SKM-1 treated with dmso at 0.1 percent for 144 hours (cell line): Measurements from ENCODE around the gene QKI.
"Not testable (repeated sequence)": the region's sequence is repeated elsewhere in the genome, so short reads cannot be mapped to it uniquely, and the experiment has no call there.

Experiments
- DNase-seq: peaks from one replicate; lab custom pipeline; 2025; ENCODE audit not compliant: unreplicated experiment; lab: John Stamatoyannopoulos, UW

The QKI gene

DNA sequence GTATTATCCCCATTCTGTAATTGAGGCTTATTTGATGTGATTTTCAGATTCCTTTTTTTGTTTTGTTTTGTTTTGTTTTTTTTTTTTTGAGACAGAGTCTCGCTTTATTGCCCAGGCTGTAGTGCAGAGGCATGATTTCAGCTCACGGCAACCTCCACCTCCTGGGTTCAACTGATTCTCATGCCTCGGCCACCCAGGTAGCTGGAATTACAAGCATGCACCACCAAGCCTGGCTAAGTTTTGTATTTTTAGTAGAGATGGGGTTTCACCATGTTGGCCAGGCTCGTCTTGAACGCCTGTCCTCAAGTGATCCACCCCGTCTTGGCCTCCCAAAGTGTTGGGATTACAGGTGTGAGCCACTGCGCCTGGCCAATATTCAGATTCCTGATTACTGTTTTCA is 62.4 kb downstream of the QKI start:
- DNase-seq = not testable (repeated sequence)

DNA sequence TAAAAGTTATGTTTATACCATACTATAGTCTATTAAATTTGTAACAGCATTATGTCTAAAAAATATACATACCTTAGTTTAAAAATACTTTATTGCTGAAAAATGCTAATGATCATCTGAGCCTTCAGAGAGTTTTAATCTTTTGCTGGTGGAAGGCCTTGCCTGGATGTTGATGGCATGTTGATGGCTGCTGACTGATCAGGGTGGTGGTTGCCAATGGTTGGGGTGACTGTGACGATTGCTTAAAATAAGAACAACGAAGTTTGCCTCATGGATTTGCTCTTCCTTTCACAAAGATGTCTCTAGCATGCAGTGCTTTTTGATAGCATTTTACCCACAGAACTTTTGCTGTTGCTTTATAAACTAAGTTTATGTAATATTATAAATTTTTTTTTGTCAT is 68.6 kb downstream of the QKI start:
- no peak for DNase-seq

DNA sequence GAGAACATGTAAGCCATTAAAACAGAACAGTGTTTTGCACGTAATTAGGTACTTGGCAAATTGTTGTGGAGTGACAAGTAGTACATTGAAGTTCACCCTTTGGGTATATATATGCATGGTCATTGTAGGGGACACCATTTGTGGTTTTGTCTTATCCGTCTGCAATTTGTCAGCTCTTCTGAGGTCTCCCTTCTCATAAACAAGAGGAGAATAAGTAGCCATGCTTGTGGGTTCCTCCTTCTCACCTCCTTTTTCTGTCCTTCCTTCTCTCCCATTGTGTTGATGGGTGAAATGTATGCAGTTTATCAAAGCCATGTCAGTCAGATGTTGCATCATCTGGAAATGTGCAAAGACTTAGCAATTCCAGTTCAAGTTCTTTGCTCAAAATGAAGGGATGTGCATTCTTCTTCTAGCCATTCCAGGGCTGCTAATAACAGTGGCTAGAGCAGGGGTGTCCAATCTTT is 70.9 kb downstream of the QKI start:
- no peak for DNase-seq

DNA sequence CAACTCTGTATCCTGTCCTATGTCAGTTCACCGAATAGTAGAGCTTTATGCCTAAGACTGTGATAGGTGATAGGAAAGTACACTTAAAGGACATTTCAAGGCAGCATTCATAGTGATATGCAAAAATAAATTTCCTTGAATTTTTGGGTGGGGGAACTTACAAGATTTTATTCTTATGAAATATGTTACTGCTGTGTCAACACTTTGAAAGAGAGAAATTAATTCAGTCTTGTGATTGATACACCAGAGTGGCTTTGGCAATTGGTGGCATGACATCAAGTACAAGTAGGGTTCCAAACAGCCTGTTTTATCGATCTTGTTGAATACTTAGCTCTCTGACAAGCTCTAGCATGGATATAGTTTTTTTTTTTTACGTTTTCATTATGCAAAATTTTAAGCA is 72.3 kb downstream of the QKI start:
- no peak for DNase-seq

DNA sequence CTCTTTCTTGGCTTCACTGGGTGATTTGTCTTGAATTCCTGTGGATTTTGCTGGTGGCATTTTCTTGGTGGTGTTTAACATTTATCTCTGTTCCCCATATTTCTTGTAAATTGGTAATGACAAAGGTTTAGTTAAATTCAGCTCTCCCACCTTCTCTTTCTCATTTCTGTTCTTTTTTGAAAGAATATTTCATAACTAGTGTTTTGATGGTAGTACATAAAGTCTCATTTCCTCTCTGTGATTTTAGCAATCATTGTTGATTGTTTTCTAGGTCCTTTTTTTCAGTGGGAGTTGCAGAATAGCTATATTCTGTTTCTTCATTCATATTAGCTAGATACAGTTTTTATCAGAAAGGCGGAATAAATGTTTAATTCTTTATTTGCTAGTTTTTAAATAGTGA is 73.1 kb downstream of the QKI start:
- no peak for DNase-seq

DNA sequence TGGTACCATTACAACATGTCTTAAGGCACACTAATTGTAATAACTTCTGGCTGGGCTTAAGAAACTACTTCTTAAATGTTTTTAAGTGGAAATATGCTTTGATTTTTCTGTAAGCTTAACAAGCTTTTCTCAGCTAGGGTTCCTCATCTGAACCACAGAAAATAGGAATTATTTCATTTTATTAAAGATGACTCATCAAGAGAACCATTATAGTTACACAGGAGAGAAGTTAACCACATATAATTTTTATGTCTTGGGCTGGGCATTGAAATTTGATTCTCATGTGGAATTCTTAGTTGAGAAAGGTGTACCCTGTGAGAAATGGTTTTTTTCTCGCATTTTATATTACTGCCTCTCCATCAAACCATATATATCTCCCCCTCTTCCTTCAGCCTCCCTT is 75.1 kb downstream of the QKI start:
- no peak for DNase-seq

DNA sequence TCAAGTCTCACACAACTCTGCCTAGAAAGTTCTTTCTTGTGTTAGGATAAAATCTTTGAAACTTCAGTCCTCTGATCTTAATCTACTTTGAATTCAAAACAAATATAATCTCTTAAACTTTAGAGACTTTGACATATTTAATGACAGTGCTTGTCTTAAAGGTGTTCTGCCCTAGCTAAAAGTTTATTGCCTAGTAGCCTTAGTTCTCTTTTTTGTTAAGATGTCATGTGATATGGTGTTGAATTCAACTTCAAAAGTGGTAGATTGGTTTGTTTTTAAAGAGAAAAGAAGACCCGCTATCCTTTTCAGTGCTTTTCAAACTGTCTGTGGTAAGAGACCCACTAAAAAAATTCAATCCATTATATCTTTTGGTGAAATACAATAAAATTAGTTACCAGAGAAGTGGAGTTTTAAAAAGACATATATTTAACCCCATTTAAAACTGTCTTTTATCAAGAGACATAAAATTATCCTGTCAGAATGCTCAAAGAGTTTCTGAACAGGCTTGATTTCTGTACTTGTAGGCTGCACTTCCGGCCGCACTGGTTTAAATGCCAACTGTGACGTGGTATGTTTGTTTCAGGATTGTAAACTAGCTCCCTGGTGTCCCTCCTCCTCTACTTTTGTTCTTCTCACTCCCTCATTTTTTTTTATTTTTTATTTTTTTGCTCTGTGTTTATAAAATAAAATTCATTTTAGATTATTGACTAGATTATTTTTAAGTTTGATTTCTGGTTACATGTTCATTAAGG is 76.5 kb downstream of the QKI start:
- no peak for DNase-seq

DNA sequence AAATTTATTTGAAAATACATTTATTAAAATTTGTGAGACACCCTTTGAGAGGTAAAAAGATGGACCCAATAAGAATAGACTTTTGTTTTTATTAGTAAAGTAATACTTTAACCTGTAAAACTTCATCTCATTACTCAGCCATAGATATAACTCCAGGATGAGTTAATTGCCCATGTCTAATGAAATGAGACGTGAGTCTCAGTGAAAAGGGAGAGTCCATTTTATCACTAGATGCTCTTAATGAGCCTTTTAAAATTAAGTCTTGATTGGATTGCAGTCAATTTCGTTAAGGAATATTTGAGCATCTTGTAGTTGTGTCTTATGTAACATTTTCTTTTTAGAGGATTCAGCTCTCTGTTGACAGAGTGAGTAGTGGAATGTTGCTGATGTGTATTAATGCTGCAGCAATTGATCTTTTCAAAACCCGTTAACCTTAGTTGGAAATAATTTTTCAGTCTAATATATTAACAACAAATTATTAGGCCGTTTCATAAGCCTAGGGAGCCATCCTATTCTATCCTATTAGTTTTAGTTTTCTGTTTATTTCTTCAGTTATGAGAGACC is 77.3 kb downstream of the QKI start:
- DNase-seq = no peak

DNA sequence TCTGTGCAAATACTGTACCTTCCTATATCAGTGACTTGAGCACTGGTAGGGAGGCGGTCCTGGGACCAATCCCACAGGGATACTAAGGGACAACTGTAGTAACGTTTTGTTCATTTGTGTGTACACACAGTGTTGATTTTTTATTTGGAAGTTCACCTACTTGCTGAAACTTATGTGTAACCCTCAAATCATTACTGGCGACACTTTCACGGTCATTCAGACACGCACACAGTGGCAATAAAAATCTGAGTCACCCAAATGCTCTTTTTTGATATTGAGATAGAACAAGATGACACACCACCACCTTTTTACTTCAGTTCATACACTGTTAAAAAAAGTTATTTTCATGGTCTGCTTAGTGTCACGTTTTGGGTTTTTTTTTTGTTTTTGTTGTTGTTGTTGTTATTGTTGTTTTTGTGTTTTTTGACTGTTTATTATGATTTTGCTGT is 79.8 kb downstream of the QKI start:
- DNase-seq = no peak

DNA sequence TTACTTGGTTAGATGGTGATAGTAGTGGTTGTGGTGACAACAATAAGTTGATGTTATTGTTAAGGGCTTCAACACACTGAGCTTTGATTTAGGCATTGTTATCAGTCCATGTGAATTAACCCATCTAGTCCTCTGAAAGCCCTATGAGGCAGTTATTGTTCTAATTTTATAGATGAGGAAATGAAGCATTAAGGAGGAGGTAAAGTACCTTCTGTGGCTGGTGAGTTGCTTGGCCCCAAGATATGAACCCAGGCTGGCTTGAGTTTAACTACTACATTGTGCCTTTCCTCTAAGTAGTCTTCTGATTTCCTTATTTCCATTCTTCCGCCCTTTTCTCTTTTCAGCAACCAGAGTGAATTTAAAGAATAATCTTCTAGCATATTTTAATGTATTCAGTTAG is 81.7 kb downstream of the QKI start:
- no peak for DNase-seq

DNA sequence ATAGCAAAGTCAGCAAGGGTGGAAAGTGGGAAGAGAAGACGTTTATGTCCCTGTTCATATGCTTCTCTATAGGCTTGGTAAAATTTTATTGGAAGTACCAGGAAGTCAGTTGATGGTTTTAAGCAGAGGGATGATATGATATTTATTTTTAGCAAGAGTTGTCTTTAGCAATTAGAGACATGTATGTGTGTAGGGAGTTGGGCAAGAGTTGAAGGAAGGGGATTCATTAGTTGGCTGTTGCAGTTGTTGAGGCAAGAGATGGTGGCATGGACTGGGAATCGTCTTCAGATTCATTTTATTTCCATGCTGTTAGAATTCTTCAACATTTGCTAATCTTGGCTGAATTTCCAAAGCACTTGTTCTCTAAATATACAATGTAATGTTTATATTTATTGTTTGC is 85.6 kb downstream of the QKI start:
- no peak for DNase-seq

DNA sequence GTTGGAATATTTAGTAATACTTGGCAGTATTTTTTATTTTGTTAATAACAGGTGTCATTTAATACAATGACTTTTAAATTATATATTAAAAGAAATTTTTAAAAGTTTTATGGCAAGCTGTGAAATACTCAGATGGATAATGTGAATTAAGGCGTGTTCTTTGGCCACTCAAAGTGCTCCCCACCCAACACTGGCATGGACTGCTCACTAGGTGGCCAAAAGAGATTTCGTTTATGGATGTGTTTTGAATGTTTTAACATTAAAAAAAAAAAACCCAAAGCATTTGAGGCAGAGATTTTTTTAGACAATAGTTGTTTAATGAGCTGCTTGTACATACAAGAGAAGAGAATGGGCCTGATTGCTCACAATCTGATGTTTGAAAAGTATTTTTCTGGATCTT is 86.5 kb downstream of the QKI start:
- no peak for DNase-seq

DNA sequence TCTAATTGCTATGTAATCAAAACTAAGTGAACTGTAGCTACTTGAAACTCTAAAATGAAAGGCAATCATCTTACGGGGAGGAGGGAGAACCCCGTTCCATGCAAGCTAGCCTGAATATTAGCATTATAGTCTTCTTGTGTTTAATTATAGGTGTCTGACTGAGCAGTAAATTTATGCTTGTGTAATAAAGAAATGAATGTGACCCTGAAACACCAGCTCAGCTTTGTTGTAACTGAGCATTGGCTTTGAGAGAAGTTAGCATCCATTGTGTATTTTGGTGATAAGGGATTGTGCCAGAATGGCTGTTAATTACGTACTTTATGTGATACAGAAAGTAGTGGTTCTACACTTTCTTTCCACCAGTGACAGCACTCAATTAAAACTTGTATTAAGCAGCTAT is 86.9 kb downstream of the QKI start:
- DNase-seq = no peak

DNA sequence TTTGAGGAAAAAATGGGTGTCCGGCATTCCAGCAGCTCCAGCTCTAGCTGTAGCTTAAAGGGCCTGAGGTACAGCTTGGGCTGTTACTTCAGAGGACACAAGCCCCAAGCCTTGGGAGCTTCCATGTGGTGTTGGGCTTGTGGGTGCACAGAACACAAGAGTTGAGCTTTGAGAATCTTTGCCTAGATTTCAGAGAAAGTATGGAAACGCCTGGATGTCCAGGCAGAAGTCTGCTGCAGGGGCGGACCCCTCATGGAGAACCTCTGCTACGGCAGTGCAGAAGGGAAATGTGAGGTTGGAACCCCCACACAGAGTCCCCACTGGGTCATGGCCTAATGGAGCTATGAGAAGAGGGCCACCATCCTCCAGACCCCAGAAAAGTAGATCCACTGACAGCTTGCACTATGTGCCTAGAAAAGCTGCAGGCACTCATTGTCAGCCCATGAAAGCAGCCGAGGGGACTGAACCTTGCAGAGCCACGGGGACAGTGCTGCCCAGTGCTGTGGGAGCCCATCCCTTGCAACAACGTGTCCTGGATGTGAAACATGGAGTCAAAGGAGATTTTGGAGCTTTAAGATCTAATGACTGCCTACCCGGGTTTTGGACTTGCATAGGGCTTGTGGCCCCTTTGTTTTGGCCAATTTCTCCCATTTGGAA is 90.6 kb downstream of the QKI start:
- DNase-seq = no peak

DNA sequence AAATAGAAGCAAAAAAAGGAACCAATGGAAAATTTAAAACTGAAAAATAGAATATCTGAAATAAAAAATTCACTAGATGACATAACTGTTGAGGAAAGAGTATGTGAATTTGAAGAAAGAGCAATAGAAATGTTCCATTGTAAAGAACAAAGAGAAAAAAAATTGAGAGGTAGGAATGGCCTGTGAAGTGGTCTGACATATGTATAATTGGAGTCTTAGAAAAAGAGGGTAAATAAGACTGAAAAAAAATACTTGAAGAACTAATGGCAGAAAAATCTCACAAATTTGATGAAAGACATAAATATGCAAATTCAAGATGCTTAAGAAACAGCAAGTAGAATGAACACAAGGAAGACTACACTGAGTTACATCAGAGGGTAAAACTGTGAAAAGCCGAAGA is 93.4 kb downstream of the QKI start:
- no peak for DNase-seq

DNA sequence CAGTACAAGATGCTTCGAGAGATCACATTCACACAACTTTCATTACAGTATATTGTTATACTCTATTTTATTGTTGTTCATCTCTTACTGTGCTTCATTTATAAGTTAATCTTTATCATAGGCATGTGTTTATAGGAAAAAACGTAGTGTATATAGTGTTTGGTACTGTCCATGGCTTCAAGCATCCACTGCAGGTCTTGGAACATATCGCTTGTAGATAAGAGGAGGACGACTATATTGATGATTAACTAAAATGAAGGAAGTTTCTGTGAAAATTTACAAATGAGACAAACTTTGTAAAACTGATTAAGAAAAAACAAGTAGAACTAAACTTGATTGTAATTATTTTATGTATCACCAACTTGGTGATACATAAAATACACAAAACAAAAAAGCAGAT is 98.5 kb downstream of the QKI start:
- DNase-seq = no peak

DNA sequence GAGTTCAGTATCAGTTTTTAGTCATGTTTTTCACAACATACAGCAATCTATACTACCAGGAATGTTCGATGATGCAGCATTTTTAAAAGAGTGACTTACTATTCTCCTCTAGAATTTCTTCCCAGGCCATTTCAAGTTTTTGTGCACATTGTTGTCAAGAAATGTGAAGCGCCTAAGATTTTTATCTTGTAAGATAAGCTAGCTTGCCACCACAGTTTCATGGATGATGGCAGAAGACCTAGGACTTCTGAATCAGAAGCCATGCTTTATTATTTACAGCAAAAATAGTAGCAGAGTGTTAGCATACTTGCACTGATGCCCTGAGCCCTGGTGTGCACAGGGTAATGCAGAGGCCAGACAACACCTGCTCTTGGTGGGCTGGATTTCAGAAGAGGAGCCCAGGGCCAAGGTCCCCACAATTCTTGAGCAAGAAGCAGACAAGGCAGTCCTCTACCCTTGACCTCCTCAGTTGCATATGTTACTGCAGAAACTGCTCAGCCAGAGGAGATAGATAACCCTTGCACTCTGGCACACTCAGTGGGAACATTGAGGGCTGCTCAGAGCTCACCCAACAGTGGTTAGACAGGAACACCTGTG is 99.2 kb downstream of the QKI start:
- DNase-seq = no peak

DNA sequence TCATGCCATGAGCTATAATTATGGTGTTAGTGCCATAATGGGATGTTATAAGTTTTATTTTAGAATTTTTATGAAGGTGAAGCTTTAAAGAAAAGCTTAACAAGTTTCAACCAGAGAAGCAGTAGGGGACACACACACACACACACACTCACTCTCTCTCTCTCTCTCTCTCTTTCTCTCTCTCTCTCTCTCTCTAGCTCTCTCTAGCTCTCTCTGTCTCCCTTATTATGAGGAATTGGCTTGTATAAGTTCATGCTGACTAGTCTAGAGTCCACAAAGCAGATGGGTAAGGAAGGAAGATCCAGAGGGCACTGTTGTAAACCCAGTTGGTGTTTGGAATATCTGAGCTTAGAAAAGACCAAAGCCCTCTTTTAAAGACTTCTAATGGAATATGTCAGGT is 102.4 kb downstream of the QKI start:
- DNase-seq = no peak

DNA sequence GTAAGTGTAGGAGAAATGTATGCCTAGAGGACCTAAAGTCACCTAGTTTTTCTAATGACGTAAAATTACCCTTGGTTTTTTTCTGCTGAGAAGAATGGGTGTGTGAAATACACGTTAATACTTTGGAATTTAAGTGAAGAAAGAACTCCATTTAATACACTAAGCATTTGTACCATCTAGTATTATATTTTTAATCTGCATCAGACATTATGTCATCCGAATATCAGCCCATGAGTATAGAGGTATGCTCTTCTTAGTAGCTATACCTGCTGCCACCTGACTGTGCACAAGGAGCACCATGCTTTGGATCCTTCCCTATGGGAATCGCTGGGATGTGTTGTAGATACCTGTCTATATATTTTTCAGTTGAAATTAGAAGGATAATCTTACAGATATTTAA is 106.4 kb downstream of the QKI start:
- DNase-seq = no peak

DNA sequence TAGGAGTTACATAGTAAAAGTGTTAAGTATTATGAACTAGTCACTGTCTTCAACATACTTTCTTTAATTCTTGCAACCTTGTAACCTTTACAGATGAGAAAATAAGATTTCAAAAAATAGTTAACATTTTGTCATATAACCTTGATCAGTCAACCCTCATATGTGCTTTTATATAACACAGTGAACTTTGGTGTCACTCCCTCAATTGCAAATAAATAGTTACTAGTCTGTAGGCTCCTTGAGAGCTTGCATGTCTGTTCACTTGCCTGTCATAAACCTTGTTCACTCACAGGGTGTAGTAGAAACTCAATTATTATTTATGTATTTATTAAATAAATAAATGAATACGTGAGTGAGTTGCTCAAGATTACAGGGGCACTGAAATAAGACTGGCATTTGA is 107.5 kb downstream of the QKI start:
- DNase-seq = no peak

DNA sequence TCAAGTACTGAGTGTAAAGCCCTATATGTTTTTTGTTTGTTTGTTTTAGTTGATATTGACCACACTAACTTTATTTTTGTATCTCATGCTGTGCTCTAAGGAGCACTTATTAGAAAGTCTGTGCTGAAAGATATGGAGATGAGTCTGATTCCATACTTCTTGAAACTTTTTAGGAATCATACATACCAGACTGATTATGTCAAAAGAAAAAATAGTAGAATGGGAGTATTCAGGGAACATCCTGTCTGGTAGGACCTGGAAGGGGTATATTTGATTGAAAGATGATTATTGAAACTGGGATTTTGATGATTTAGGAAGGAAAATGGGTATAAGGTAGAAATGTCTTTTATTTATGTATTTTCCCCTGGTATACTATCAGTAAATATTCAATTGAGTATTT is 111.4 kb downstream of the QKI start:
- no peak for DNase-seq

DNA sequence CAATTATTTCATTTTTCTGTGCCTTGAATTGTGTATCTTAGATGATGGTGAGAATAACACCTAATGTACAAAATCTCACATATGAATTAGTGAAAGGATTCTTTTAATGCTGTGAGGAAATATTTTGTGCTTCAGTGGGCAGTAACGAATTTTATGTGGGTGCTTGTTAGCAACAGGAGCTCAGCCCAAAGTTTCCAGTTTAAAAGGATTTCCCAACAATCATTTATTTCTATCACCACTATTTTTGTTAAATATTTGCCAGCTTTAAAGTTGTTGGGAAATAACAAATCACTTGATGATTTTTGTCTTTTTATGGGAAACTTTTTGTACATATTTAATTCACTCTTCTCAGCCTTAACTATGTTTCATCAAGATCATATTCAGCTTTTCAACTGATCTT is 111.8 kb downstream of the QKI start:
- DNase-seq = no peak
